ENCODE data around the gene SND1.

DNA sequence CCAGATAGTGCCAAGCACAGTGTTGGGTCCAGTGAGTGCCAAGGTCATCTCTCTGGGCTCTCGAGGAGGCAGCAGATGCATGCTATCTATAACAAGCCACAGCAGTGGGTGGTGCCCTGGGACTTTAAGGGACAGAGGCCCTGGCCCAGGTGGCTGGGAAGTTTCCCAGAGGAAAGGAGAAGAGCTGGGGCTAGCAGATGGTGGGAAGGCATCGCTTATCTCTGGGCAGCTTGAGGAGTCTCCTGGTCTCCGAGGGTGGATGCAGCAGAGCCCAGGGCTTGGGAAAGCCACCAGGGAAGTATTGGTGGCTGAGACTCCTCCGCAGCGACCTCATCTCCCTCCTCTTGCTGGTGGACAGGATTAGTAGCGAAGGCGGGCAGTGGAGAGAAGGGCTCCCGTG lies 442.7 kb downstream of the SND1 start:
- TF ChIP-seq, protein P1, sequence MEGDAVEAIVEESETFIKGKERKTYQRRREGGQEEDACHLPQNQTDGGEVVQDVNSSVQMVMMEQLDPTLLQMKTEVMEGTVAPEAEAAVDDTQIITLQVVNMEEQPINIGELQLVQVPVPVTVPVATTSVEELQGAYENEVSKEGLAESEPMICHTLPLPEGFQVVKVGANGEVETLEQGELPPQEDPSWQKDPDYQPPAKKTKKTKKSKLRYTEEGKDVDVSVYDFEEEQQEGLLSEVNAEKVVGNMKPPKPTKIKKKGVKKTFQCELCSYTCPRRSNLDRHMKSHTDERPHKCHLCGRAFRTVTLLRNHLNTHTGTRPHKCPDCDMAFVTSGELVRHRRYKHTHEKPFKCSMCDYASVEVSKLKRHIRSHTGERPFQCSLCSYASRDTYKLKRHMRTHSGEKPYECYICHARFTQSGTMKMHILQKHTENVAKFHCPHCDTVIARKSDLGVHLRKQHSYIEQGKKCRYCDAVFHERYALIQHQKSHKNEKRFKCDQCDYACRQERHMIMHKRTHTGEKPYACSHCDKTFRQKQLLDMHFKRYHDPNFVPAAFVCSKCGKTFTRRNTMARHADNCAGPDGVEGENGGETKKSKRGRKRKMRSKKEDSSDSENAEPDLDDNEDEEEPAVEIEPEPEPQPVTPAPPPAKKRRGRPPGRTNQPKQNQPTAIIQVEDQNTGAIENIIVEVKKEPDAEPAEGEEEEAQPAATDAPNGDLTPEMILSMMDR (IDR thresholded peaks at IDR 0.05): no peak
- TF ChIP-seq POLR2A (IDR thresholded peaks at IDR 0.05): no peak

All from body of pancreas (tissue), 4 donors.